NK-92 (cell line): ENCODE results near the gene ABCC10.
"Not testable (repeated sequence)": the region's sequence is repeated elsewhere in the genome, so short reads cannot be mapped to it uniquely, and the experiment has no call there.

Experiments
- DNase-seq: peaks from one replicate; lab custom pipeline; 2025; ENCODE audit not compliant: unreplicated experiment; lab: John Stamatoyannopoulos, UW

The ABCC10 gene

GRCh38 chr6:43407296-43407695 lies 20.0 kb upstream of the ABCC10 start:
- DNase-seq, result no peak

- DNase-seq, result no peak
Measured at GRCh38 chr6:43408259-43408658, 19.1 kb upstream of the ABCC10 start.

GRCh38 chr6:43410776-43411175 lies 16.6 kb upstream of the ABCC10 start:
- not testable (repeated sequence) for DNase-seq

- DNase-seq, result no peak
Measured at GRCh38 chr6:43412541-43412940, 14.8 kb upstream of the ABCC10 start.

GRCh38 chr6:43413002-43413401 lies 14.3 kb upstream of the ABCC10 start:
- DNase-seq, result no peak

GRCh38 chr6:43415275-43415674 lies 12.1 kb upstream of the ABCC10 start:
- not testable (repeated sequence) for DNase-seq

GRCh38 chr6:43416935-43417334 lies 10.4 kb upstream of the ABCC10 start:
- no peak for DNase-seq

- DNase-seq, result no peak
Measured at GRCh38 chr6:43420012-43420709, 7.2 kb upstream of the ABCC10 start.

GRCh38 chr6:43421831-43422230 lies 5.5 kb upstream of the ABCC10 start:
- no peak for DNase-seq

- not testable (repeated sequence) for DNase-seq
Measured at GRCh38 chr6:43425083-43425482, 2.3 kb upstream of the ABCC10 start.

- DNase-seq, result no peak
Measured at GRCh38 chr6:43426928-43427405, 374 bp upstream of the ABCC10 start.

GRCh38 chr6:43428112-43428570 lies 800 bp downstream of the ABCC10 start:
- no peak for DNase-seq

GRCh38 chr6:43428874-43429273 lies 1.5 kb downstream of the ABCC10 start:
- no peak for DNase-seq

GRCh38 chr6:43432009-43432945 lies 4.9 kb downstream of the ABCC10 start:
- DNase-seq, result no peak

- no peak for DNase-seq
Measured at GRCh38 chr6:43433148-43433547, 5.8 kb downstream of the ABCC10 start.

- DNase-seq, result no peak
Measured at GRCh38 chr6:43434001-43434840, 6.9 kb downstream of the ABCC10 start.

GRCh38 chr6:43434943-43435342 lies 7.6 kb downstream of the ABCC10 start:
- DNase-seq, result no peak

GRCh38 chr6:43435682-43436437 lies 8.5 kb downstream of the ABCC10 start:
- no peak for DNase-seq

GRCh38 chr6:43436577-43437282 lies 9.4 kb downstream of the ABCC10 start:
- DNase-seq, result no peak

GRCh38 chr6:43437700-43438099 lies 10.4 kb downstream of the ABCC10 start:
- no peak for DNase-seq
